AG04449 (cell line): ENCODE results near the gene SHROOM2.

Source experiments
- CTCF ChIA-PET: fragments of 350-600 bp; formaldehyde crosslinking; extraction: SDS; loops from one replicate; lab custom pipeline; 2021; ENCODE audit warnings: antibody characterized with exemption; lab: Yijun Ruan, JAX
- POLR2A ChIA-PET: fragments of 400-600, 350-600 bp; formaldehyde crosslinking; extraction: SDS; loops from one replicate; lab custom pipeline; 2020; ENCODE audit warnings: antibody characterized with exemption, inconsistent platforms; lab: Yijun Ruan, JAX
- DNase-seq: peaks from one replicate; pipeline ENCODE4 v3.0.0-alpha.2; 2010; ENCODE audit warnings: low read depth, low spot score
- H3K4me3 ChIP-seq: 2 replicates; pipeline ENCODE4 v1.5.1; 2011; ENCODE audit warnings: low read depth, mild to moderate bottlenecking, control low read depth, low read length
- CTCF ChIP-seq: IDR thresholded peaks from one replicate; pipeline ENCODE4 v1.5.1; 2011; ENCODE audit warnings: mild to moderate bottlenecking, moderate library complexity, low read length, control low read depth, inconsistent platforms; ENCODE audit not compliant: insufficient read depth; ENCODE audit errors: missing control alignments

The SHROOM2 gene

GRCh38 chrX:9847071-9847470 lies 60.8 kb downstream of the SHROOM2 start:
- POLR2A ChIA-PET = no interaction called here
- TF ChIP-seq CTCF = no peak
- no peak overlapping the region for H3K4me3 ChIP-seq
- no peak for DNase-seq
- CTCF ChIA-PET = interaction anchor here (1.2 kb wide), 2 partner anchors 8 to 12 kb away, joined by 3 read pairs; no protein-coding TSS in a partner anchor

- DNase-seq = no peak
- ChIA-PET POLR2A (no interaction called here), CTCF (interaction anchor here (0.9 kb wide), 1 partner anchor 1030 kb away, joined by 4 read pairs; no protein-coding TSS in a partner anchor)
- no peak overlapping the region for H3K4me3 ChIP-seq
- no peak for TF ChIP-seq CTCF
Measured at GRCh38 chrX:9848718-9849479, 62.7 kb downstream of the SHROOM2 start.

- no peak for TF ChIP-seq CTCF
- H3K4me3 ChIP-seq = no peak overlapping the region
- ChIA-PET POLR2A (no interaction called here), CTCF (no interaction called here)
- no peak for DNase-seq
Measured at GRCh38 chrX:9851890-9852289, 65.7 kb downstream of the SHROOM2 start.

GRCh38 chrX:9853307-9853706 lies 67.1 kb downstream of the SHROOM2 start:
- POLR2A ChIA-PET = no interaction called here
- CTCF ChIA-PET = no interaction called here
- TF ChIP-seq CTCF = no peak

GRCh38 chrX:9855561-9856283 lies 69.5 kb downstream of the SHROOM2 start:
- no peak for TF ChIP-seq CTCF
- POLR2A ChIA-PET = no interaction called here
- CTCF ChIA-PET = interaction anchor here (1.0 kb wide), 1 partner anchor 9 kb away, joined by 3 read pairs; no protein-coding TSS in a partner anchor
- no peak for DNase-seq
- no peak overlapping the region for H3K4me3 ChIP-seq

More at GRCh38 chrX:9853307-9853706, 67.1 kb downstream of the SHROOM2 start:
- no peak for DNase-seq
- H3K4me3 ChIP-seq = no peak overlapping the region

- no peak for TF ChIP-seq CTCF
- no peak overlapping the region for H3K4me3 ChIP-seq
- POLR2A ChIA-PET = no interaction called here
- no peak for DNase-seq
- CTCF ChIA-PET = no interaction called here
Measured at GRCh38 chrX:9856588-9856987, 70.4 kb downstream of the SHROOM2 start.
